ENCODE data around the gene GFM1. TPM values are rescaled to one million over a fixed set of nuclear protein-coding genes. Genes with fewer than 3 reads are reported as not detected.

The GFM1 gene
- total RNA-seq, 1 donor from 2014 or later: 74.9 TPM

DNA sequence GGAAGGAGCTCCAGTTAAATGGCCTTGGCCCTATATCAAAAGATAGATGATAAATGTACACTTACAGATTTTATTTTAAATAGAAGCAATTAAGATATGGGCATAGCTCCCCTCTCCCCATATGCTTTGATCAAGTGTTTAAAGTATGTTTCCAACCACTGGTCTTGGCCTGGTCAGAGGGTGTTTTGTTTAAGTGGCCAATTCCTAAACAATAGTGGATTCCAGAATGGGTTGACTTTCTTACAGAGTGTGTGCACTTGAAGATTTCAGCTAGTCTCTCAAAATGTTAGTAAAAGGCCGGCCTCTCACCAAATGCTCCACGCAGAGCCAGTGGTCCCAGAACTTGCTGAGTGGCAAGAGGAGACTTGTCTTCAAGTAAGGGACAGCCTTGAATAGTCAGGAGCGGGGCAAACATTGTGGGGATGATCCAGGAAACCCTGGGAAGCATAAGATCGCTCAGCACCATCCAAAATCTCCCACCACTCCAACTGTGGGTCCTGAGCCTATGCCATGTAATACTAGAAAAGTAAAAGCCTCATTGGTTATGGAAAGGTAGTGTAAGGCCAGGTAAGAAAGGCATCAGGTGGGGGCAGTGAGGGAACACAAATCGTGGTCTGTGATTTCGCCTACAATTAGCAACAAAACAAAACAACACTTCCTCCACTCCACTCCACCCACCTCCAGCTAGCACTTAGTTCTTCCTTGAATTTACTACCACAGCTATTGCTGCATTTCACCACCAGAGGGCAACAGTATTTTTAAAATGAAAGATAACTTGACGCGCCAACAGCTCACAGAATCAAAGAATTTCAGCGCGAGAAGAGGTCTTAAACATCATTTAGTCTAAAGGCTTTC, 83.1 kb downstream of the GFM1 start:
- DNase-seq: no peak

DNA sequence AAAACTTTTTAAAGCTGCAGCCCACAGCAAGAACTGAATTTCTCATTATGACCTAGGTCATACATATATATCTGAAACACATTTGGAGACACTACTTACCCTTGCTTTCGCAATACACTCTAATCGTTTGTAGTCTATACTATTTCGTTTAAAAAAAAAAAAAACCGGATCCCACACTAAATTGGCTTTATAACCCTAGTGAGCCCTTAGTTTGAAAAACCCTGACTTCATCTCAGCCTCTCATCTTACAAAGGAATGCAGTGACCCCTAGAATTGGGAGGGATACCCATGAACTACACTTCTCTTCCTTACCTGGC, 83.7 kb downstream of the GFM1 start:
- no peak for DNase-seq

GRCh38 chr3:158728851-158729250, 84.5 kb downstream of the GFM1 start:
- DNase-seq: no peak

DNA sequence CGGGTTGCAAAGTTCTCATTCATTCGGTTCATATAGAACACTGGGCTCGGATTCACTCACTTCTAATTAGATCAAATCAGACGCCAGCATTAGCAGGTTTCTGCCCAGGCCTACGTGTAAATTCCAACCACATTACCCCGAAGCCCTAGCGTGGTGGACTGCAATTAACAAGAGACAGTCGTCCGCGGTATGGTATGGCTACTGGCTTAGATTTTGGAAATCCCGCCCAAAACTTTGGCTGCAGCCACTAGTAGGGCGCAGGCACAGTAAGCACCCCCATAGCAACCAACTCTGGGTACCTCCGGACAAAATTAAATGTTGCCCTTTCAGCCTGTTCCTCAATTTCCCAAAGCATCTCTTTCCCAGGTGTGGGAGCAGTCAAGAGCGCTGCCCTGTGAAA, 87.2 kb downstream of the GFM1 start:
- no peak for DNase-seq

GRCh38 chr3:158731938-158732855, 87.9 kb downstream of the GFM1 start, which contains the start of gene RARRES1:
Gene RARRES1, minus strand, starts transcription at chr3:158732457. Its CDS starts 42 bp downstream, at chr3:158732415.
- peak; percentile 34 for DNase-seq

GRCh38 chr3:158732856-158733200, 88.5 kb downstream of the GFM1 start:
- no peak for DNase-seq

DNA sequence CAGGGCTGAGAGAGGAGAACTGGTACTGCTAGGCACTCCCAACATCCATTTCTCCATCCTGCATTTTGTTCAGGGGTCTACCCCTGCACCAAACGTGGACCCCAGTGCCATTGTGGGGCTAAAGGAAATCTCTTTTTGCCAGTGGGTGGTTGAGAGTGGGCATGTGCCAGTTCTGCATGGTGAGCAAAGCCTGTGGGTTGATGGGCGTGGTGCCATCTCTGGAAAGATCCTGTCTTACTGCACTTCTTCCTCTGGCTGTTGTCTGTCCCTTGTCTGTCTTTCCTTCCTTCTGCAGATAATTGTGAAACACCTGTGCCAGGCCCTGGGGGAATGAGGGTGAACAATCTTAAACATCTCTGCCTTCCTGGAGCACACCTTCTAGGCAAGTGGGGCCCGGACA, 89.3 kb downstream of the GFM1 start:
- DNase-seq: no peak

- DNase-seq: no peak
These were observed 91.1 kb downstream of the GFM1 start for GRCh38 chr3:158735296-158736033.

DNA sequence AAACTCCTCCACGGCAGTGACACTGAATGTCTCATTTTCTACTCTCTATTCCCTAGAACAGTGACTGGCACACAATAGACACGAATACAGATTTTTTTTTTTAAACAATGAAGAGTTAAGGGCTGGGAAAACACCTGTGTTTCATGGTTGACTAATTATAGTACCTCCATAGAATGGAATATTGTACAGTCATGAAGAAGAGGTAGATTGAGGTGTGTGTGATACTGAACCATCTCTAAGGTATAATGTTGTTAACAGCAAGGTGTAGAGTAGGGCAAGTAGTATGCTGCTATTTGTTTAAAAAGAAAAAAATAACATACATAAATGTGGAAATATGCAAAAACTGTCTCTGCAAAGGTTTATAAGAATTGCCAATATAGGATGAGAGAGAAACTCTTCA, 93.1 kb downstream of the GFM1 start:
- no peak for DNase-seq

DNA sequence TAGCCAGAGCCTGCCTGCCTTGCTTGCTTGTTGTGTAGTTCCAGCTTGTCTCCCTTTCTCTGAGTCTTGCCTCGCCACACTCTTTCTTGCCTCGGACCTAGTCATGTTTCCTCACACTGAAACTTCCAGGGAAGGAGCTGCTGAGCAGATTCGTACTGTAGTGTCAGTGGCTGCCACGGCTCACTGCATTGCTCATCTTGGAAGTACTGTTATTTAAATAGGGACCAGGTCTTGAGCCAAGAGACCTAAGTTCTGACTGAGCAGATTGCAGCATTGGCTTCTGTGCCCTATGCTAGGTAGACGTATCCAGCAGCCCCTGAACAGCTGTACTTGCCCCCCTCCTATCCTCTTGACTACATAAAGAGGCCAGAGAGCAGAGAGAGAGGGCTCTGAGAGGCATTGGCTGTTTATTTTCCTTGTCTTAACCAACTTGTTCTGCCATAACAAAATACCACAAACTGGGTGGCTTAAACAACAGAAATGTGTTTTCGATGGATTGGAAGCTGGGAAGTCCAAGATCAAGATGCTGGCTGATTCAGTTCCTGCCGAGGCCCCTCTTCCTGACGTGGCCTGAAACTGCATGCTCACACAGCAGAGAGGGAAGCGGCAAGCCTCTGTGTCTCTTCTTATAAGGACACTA, 93.8 kb downstream of the GFM1 start:
- DNase-seq: no peak

GRCh38 chr3:158738653-158739052, 94.3 kb downstream of the GFM1 start:
- no peak for DNase-seq

DNA sequence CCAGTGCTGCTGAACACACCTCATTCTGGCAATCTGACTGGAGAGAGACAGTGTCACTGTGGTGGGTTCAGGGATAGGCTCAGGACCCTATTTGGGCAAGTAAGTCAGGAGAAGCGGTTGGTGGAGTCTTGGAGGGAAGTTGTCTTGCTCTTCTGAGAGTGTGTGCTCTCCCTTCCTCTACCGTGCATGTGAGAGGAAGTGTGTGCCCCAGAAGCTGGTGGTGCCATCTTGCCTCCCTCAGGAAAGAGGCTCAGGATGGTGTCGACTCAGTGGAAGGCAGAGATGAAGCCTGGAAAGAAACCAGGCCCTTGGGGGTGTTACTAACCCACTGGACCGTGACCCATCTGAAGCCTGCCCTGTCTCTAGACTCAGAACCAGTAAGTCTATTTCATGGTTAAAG, 94.8 kb downstream of the GFM1 start:
- no peak for DNase-seq

DNA sequence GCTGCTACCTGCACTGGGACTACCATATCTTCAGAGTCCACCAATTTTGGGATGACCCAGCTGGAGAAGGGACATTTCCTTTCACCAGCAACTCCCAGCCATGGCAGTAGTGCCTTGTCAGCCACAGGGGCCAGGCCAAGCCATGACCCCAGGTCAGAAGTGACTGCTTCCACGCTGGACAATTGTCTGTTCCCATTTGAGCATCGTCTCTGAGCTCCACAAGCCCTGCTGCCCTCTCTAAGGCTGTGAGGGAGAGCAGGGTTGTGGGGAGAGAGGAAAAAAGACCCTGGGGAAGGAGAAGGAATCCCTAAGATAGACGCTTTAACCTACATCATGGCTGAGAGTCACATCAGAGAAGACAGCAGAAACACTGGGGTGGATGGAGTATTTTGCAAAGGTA, 95.3 kb downstream of the GFM1 start:
- no peak for DNase-seq

Small RNAs within 50 kb of the gene (small RNA-seq; reads per million reads assigned to genes)
- gene AC025033.1 (not detected), gene AC080013.6 (not detected)

Other genes with a start within 250 kb of the GFM1 start
- gene MLF1, start 73.3 kb upstream of the GFM1 start, total RNA-seq: 30.3 TPM
- 10.5 TPM for gene LXN, start 28.1 kb downstream of the GFM1 start, total RNA-seq
- gene RARRES1, start 87.9 kb downstream of the GFM1 start, total RNA-seq: 1.4 TPM
- gene MFSD1, start 157.5 kb downstream of the GFM1 start, total RNA-seq: 49.3 TPM

Data from occipital lobe (tissue), 3 donors.